Bronchial epithelial cell (primary cell): Measurements from ENCODE around the gene ANK3. TPM values are rescaled to one million over a fixed set of nuclear protein-coding genes. Genes with fewer than 3 reads are reported as not detected.

ENCODE experiments used
- DNase-seq: peaks from one replicate; pipeline ENCODE4 v3.0.0-alpha.2; 2010; ENCODE audit warnings: low read depth
- FAIRE-seq: peaks from 2 replicates; lab custom pipeline; 2011; peaks lifted over from hg19 to GRCh38; lab: Jason Lieb, UNC
- H3K27me3 ChIP-seq: 2 replicates; pipeline ENCODE4 v1.5.1; 2011; ENCODE audit warnings: low read length; ENCODE audit not compliant: control insufficient read depth, insufficient read depth
- H3K36me3 ChIP-seq: 2 replicates; pipeline ENCODE4 v1.5.1; 2011; ENCODE audit warnings: low read length; ENCODE audit not compliant: control insufficient read depth, insufficient read depth
- H3K4me3 ChIP-seq: 2 replicates; pipeline ENCODE4 v1.5.1; 2011; ENCODE audit warnings: mild to moderate bottlenecking, low read depth, low read length, control low read depth
- CTCF ChIP-seq: IDR thresholded peaks from 2 replicates; pipeline ENCODE4 v1.5.1; 2011; ENCODE audit warnings: mild to moderate bottlenecking, moderate library complexity, low read length, control low read depth, inconsistent platforms; ENCODE audit not compliant: insufficient read depth, severe bottlenecking
- total RNA-seq: library from RNA; depleted of rRNA; stranded (reverse); fragments of >200 nt; gene quantifications from 2 replicates; pipeline ENCODE4 v1.2.1, GENCODE V29; 2014

ANK3 gene
- total RNA-seq, 1 donor from 2014 or later, result 7.9 TPM

- DNase-seq, result peak; percentile 95
- no peak for TF ChIP-seq CTCF
- H3K4me3 ChIP-seq, result no peak overlapping the region
- peak; percentile 32 for FAIRE-seq
- no peaks in the 10 kb centered on the region for H3K27me3 ChIP-seq
- H3K36me3 ChIP-seq, result no peaks in the 10 kb centered on the region
Observed at GRCh38 chr10:60384708-60385398, 4.8 kb downstream of the ANK3 start.

GRCh38 chr10:60384011-60384410 is 5.7 kb downstream of the ANK3 start:
- DNase-seq (no peak), FAIRE-seq (no peak)
- no peak for TF ChIP-seq CTCF
- Histone ChIP-seq H3K4me3 (no peak overlapping the region), H3K27me3 (no peaks in the 10 kb centered on the region), H3K36me3 (no peaks in the 10 kb centered on the region)

GRCh38 chr10:60382946-60383681 is 6.6 kb downstream of the ANK3 start:
- TF ChIP-seq CTCF, result no peak
- DNase-seq (peak; percentile 93), FAIRE-seq (peak; percentile 18)
- H3K27me3 ChIP-seq, result no peaks in the 10 kb centered on the region
- H3K36me3 ChIP-seq, result no peaks in the 10 kb centered on the region
- no peak overlapping the region for H3K4me3 ChIP-seq

GRCh38 chr10:60380781-60381180 is 8.9 kb downstream of the ANK3 start:
- TF ChIP-seq CTCF, result no peak
- FAIRE-seq (no peak), DNase-seq (no peak)
- Histone ChIP-seq H3K36me3 (no peaks in the 10 kb centered on the region), H3K27me3 (no peaks in the 10 kb centered on the region), H3K4me3 (no peak overlapping the region)

GRCh38 chr10:60377955-60378354 is 11.7 kb downstream of the ANK3 start:
- DNase-seq (peak; percentile 70), FAIRE-seq (no peak)
- Histone ChIP-seq H3K27me3 (no peaks in the 10 kb centered on the region), H3K36me3 (no peaks in the 10 kb centered on the region), H3K4me3 (no peak overlapping the region)
- no peak for TF ChIP-seq CTCF
